ENCODE measurements around the gene PHKB.

Gene PHKB

GRCh38 chr16:47634727-47635126 lies 173.6 kb downstream of the PHKB start:
- Histone ChIP-seq H4K20me1 (no peaks in the 10 kb centered on the region), H3K9ac (no peak overlapping the region), H3K27ac (no peak overlapping the region), H3K4me3 (no peak overlapping the region), H3K9me3 (replicated peaks in 1 of 11) (peaks cover 0 to 11% (median 0%) of the 10 kb centered on the region in 11 experiments; a peak in 10 of 22 replicates), H3K27me3 (no peaks in the 10 kb centered on the region), H3K4me1 (peaks cover 0 to 8% (median 0%) of the 10 kb centered on the region in 10 experiments; a peak in 4 of 20 replicates), H3K36me3 (peaks cover 35 to 80% (median 41%) of the 10 kb centered on the region in 11 experiments), H3K4me2 (peak overlapping the region in 2 of 11 experiments; percentile 30 to 40; a peak in 2 of 22 replicates)
- no peak for TF ChIP-seq Cebpa-rat (IDR thresholded peaks at IDR 0.05)

- Histone ChIP-seq H3K27ac (no peak overlapping the region), H4K20me1 (no peaks in the 10 kb centered on the region), H3K4me2 (no peak overlapping the region), H3K9ac (no peak overlapping the region), H3K4me3 (no peak overlapping the region), H3K4me1 (peaks cover 0 to 8% (median 0%) of the 10 kb centered on the region in 10 experiments; a peak in 4 of 20 replicates), H3K36me3 (peaks cover 35 to 78% (median 42%) of the 10 kb centered on the region in 11 experiments), H3K9me3 (replicated peaks in 1 of 11) (peaks cover 0 to 11% (median 0%) of the 10 kb centered on the region in 11 experiments; a peak in 9 of 22 replicates), H3K27me3 (no peaks in the 10 kb centered on the region)
- TF ChIP-seq Cebpa-rat (IDR thresholded peaks at IDR 0.05): no peak
These were observed 175.5 kb downstream of the PHKB start for GRCh38 chr16:47636501-47637099.

- Histone ChIP-seq H3K4me3 (no peak overlapping the region), H3K9me3 (replicated peaks in 1 of 11) (peaks cover 0 to 11% (median 0%) of the 10 kb centered on the region in 11 experiments; a peak in 9 of 22 replicates), H3K36me3 (peaks cover 45 to 88% (median 52%) of the 10 kb centered on the region in 11 experiments), H3K4me2 (no peak overlapping the region), H3K4me1 (peaks cover 0 to 16% (median 2%) of the 10 kb centered on the region in 10 experiments; a peak in 12 of 20 replicates), H3K27ac (no peak overlapping the region), H3K9ac (no peak overlapping the region), H3K27me3 (no peaks in the 10 kb centered on the region), H4K20me1 (no peaks in the 10 kb centered on the region)
- no peak for TF ChIP-seq Cebpa-rat (IDR thresholded peaks at IDR 0.05)
These were observed 177.0 kb downstream of the PHKB start for GRCh38 chr16:47638175-47638574.

GRCh38 chr16:47640661-47641060 lies 179.5 kb downstream of the PHKB start:
- no peak for TF ChIP-seq Cebpa-rat (IDR thresholded peaks at IDR 0.05)
- Histone ChIP-seq H3K4me1 (peaks cover 10 to 25% (median 17%) of the 10 kb centered on the region in 10 experiments), H3K4me3 (no peak overlapping the region), H3K27me3 (no peaks in the 10 kb centered on the region), H3K9ac (no peak overlapping the region), H3K36me3 (peaks cover 28 to 68% (median 45%) of the 10 kb centered on the region in 11 experiments), H3K4me2 (no peak overlapping the region), H3K27ac (no peak overlapping the region), H3K9me3 (replicated peaks in 1 of 11) (peaks cover 0 to 11% (median 6%) of the 10 kb centered on the region in 11 experiments; a peak in 11 of 22 replicates), H4K20me1 (no peaks in the 10 kb centered on the region; a peak in 1 of 22 replicates)

- Histone ChIP-seq H3K9ac (peak overlapping the region in 1 of 11 experiments; percentile 18; a peak in 4 of 22 replicates), H3K36me3 (peaks cover 24 to 60% (median 45%) of the 10 kb centered on the region in 11 experiments), H4K20me1 (no peaks in the 10 kb centered on the region; a peak in 1 of 22 replicates), H3K4me2 (peak overlapping the region in 10 of 11 experiments; percentile 6 to 68 (median 56); a peak in 16 of 22 replicates), H3K4me3 (no peak overlapping the region), H3K9me3 (replicated peaks in 1 of 11) (peaks cover 0 to 9% (median 0%) of the 10 kb centered on the region in 11 experiments; a peak in 3 of 22 replicates), H3K4me1 (peaks cover 10 to 25% (median 17%) of the 10 kb centered on the region in 10 experiments), H3K27ac (peak overlapping the region in 10 of 11 experiments; percentile 3 to 69 (median 58); a peak in 16 of 22 replicates), H3K27me3 (no peaks in the 10 kb centered on the region)
- TF ChIP-seq Cebpa-rat (IDR thresholded peaks at IDR 0.05): no peak
These were observed 182.3 kb downstream of the PHKB start for GRCh38 chr16:47643323-47644000.

- H3K4me2 ChIP-seq: peak overlapping the region in 10 of 11 experiments; percentile 6 to 68 (median 56); a peak in 17 of 22 replicates
- H3K27ac ChIP-seq: peak overlapping the region in 9 of 11 experiments; percentile 45 to 69 (median 59); a peak in 17 of 22 replicates
- H3K4me1 ChIP-seq: peaks cover 10 to 25% (median 17%) of the 10 kb centered on the region in 10 experiments
- H3K36me3 ChIP-seq: peaks cover 29 to 60% (median 46%) of the 10 kb centered on the region in 11 experiments
- peak overlapping the region in 4 of 11 experiments; percentile 10 to 51 (median 18); a peak in 7 of 22 replicates for H3K9ac ChIP-seq
- no peak overlapping the region; a peak in 1 of 20 replicates for H3K4me3 ChIP-seq
- H4K20me1 ChIP-seq: no peaks in the 10 kb centered on the region; a peak in 1 of 22 replicates
- no peak for TF ChIP-seq Cebpa-rat (IDR thresholded peaks at IDR 0.05)
- no peaks in the 10 kb centered on the region for H3K27me3 ChIP-seq
- peaks cover 0 to 9% (median 0%) of the 10 kb centered on the region in 11 experiments; a peak in 3 of 22 replicates for H3K9me3 ChIP-seq (replicated peaks in 1 of 11)
These were observed 183.0 kb downstream of the PHKB start for GRCh38 chr16:47644166-47644565.

GRCh38 chr16:47644661-47645060 lies 183.5 kb downstream of the PHKB start:
- Histone ChIP-seq H3K4me3 (no peak overlapping the region), H3K4me2 (peak overlapping the region in 6 of 11 experiments; percentile 49 to 64 (median 59); a peak in 10 of 22 replicates), H3K27me3 (no peaks in the 10 kb centered on the region), H3K9me3 (replicated peaks in 1 of 11) (peaks cover 0 to 9% (median 0%) of the 10 kb centered on the region in 11 experiments; a peak in 3 of 22 replicates), H3K9ac (no peak overlapping the region), H3K36me3 (peaks cover 33 to 65% (median 48%) of the 10 kb centered on the region in 11 experiments), H3K4me1 (peaks cover 10 to 25% (median 17%) of the 10 kb centered on the region in 10 experiments), H3K27ac (peak overlapping the region in 7 of 11 experiments; percentile 45 to 69 (median 61); a peak in 13 of 22 replicates), H4K20me1 (no peaks in the 10 kb centered on the region; a peak in 1 of 22 replicates)
- no peak for TF ChIP-seq Cebpa-rat (IDR thresholded peaks at IDR 0.05)

- Histone ChIP-seq H3K36me3 (peaks cover 42 to 76% (median 61%) of the 10 kb centered on the region in 11 experiments), H3K4me3 (no peak overlapping the region), H3K9me3 (replicated peaks in 1 of 11) (peaks cover 0 to 9% (median 0%) of the 10 kb centered on the region in 11 experiments; a peak in 3 of 22 replicates), H3K27ac (no peak overlapping the region), H3K9ac (no peak overlapping the region), H3K4me1 (peaks cover 10 to 25% (median 17%) of the 10 kb centered on the region in 10 experiments), H3K27me3 (no peaks in the 10 kb centered on the region), H3K4me2 (no peak overlapping the region), H4K20me1 (no peaks in the 10 kb centered on the region; a peak in 1 of 22 replicates)
- no peak for TF ChIP-seq Cebpa-rat (IDR thresholded peaks at IDR 0.05)
These were observed 185.8 kb downstream of the PHKB start for GRCh38 chr16:47646914-47647313.
